ENCODE results near the gene GGN. TPM values are rescaled to one million over a fixed set of nuclear protein-coding genes. Genes with fewer than 3 reads are reported as not detected.

The GGN gene
- total and polyA plus RNA-seq, 9 of the 15 experiments (the other 6 are each of a cell fraction or from before 2014, with no cell fraction given) = 0.15 to 0.33 TPM; not detected in 7

DNA sequence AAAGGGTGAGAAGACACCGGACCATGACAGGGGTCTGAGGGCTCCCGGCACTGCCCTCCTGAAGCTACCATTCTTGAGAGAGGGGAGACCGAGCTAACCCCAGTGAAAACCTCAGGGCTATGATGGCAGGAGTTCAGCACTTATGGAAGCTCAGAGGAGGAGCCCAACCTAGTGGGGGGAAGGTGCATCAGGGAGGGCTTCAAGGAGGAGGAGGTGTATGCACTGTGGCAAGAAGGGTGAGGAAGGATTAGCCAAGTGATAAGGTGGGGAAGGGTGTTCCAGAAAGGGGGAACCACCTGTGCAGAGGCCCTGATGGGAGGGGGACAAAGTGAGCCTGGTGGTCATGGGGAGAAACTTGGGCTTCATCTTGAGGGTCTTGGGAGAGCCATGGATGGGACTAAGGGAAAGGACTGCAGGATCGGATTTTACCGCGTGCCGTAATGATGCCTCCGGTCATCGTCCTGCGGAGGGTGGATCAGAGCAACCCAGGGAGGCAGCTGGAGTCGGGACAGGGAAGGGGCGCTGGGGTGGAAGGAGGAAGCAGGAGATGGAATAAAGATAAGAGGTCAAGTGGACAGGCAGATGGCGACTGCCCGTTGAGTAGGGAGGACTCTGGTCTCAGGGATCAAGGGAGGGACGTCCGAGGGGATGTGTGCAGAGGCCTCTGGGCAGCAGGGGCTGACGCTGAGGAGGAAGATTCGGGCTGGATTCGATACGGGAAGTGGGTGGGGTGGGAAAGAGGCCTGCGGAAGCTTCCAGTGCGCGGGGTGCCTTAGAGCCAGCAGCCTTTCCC lies 26.8 kb downstream of the GGN start:
- Histone ChIP-seq H3K4me1 (replicated peaks in 1 of 2; ENCODE audit: control insufficient read depth in 2 of 2, insufficient read depth in 2 of 2, low read length in 2 of 2) (peaks cover 10 to 26% of the 10 kb centered on the region in 2 experiments; a peak in 4 of 5 replicates), H4K20me1 (replicated peaks; ENCODE audit: control insufficient read depth, insufficient read depth, low read length) (peaks cover 10% of the 10 kb centered on the region; the same call in 1 of the 2 replicates), H2AFZ (ENCODE audit: low read depth, low read length) (peak overlapping the region; percentile 98), H3K27me3 (ENCODE audit: control insufficient read depth in 2 of 2, insufficient read depth in 2 of 2, low read length in 2 of 2) (peaks cover 24 to 32% of the 10 kb centered on the region in 2 experiments), H3K9me1 (ENCODE audit: control insufficient read depth, insufficient read depth, low read length) (no peaks in the 10 kb centered on the region), H3K36me3 (ENCODE audit: control insufficient read depth, insufficient read depth, low read length) (no peaks in the 10 kb centered on the region), H3K4me3 (peak overlapping the region; percentile 64), H3K79me2 (ENCODE audit: control insufficient read depth, insufficient read depth, low read length) (no peaks in the 10 kb centered on the region), H3K4me2 (ENCODE audit: insufficient read depth, low read length) (peak overlapping the region; percentile 91), H3K27ac (ENCODE audit: extremely low read depth, low read depth, low read length) (no peak overlapping the region), H3K9ac (ENCODE audit: insufficient read depth in 1 of 2, low read depth in 2 of 2, low read length in 2 of 2) (peak overlapping the region in 1 of 2 experiments; percentile 88; a peak in 2 of 4 replicates), H3K9me3 (replicated peaks; ENCODE audit: control insufficient read depth, insufficient read depth, low read depth, low read length) (no peaks in the 10 kb centered on the region)
- 2% methylated on average over 19 of the region's 23 CpGs for whole genome bisulfite sequencing (ENCODE audit: insufficient coverage, low coverage, missing lambda C conversion rate)
- in situ Hi-C loops (cut with MboI) (no loop called here), intact Hi-C loops (cut with micrococcal nuclease) (no loop called here)
- POLR2A ChIA-PET = interaction anchor here (1.0 to 1.9 kb wide), 2 partner anchors 13 to 106 kb away, joined by 3 to 8 read pairs; partner anchors contain the start of gene PSMD8
- peak; percentile 4 for ATAC-seq
- no peak for FAIRE-seq
- DNase-seq (ENCODE audit: extremely low read depth in 1 of 4, low spot score in 3 of 4) = peak in 2 of 4 experiments; percentile 30 to 39
- BruUV-seq (replicated peaks) = no TSS peak
- CTCF ChIA-PET (ENCODE audit: low intra/inter-chr PET ratio) = no interaction called here
- TF ChIP-seq ZNF766 (CRISPR knock-in tag; conservative IDR thresholded peaks at IDR 0.05) = no peak
- no peak for TF ChIP-seq RHOXF2B (CRISPR knock-in tag; conservative IDR thresholded peaks at IDR 0.05)
- TF ChIP-seq SMARCA5 (IDR thresholded peaks at IDR 0.05) = 0 out of 2 replicates have a peak, but pooled peaks have one; percentile 23
- no peak for TF ChIP-seq ZNF778 (CRISPR knock-in tag; IDR thresholded peaks at IDR 0.05)
- 0 out of 2 replicates have a peak, but pooled peaks have one; percentile 21 for TF ChIP-seq HDAC2 (IDR thresholded peaks at IDR 0.05)
- peak in 1 of 2 experiments; percentile 61; a peak in 1 of 4 replicates for TF ChIP-seq SRF (CRISPR knock-in tag; IDR thresholded peaks at IDR 0.05)
- no peak for TF ChIP-seq ZBTB33 (CRISPR knock-in tag; IDR thresholded peaks at IDR 0.05)
- peak; percentile 34; the same call in 1 of the 2 replicates for TF ChIP-seq SMARCE1 (IDR thresholded peaks at IDR 0.05)
- TF ChIP-seq, protein P1, sequence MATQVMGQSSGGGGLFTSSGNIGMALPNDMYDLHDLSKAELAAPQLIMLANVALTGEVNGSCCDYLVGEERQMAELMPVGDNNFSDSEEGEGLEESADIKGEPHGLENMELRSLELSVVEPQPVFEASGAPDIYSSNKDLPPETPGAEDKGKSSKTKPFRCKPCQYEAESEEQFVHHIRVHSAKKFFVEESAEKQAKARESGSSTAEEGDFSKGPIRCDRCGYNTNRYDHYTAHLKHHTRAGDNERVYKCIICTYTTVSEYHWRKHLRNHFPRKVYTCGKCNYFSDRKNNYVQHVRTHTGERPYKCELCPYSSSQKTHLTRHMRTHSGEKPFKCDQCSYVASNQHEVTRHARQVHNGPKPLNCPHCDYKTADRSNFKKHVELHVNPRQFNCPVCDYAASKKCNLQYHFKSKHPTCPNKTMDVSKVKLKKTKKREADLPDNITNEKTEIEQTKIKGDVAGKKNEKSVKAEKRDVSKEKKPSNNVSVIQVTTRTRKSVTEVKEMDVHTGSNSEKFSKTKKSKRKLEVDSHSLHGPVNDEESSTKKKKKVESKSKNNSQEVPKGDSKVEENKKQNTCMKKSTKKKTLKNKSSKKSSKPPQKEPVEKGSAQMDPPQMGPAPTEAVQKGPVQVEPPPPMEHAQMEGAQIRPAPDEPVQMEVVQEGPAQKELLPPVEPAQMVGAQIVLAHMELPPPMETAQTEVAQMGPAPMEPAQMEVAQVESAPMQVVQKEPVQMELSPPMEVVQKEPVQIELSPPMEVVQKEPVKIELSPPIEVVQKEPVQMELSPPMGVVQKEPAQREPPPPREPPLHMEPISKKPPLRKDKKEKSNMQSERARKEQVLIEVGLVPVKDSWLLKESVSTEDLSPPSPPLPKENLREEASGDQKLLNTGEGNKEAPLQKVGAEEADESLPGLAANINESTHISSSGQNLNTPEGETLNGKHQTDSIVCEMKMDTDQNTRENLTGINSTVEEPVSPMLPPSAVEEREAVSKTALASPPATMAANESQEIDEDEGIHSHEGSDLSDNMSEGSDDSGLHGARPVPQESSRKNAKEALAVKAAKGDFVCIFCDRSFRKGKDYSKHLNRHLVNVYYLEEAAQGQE (IDR thresholded peaks at IDR 0.05; ENCODE audit: borderline replicate concordance) = 0 out of 2 replicates have a peak, but pooled peaks have one; percentile 3
- TF ChIP-seq, protein P1 (CRISPR knock-in tag; IDR thresholded peaks at IDR 0.05; ENCODE audit: low read depth) = no peak
- no peak for TF ChIP-seq MYC (IDR thresholded peaks at IDR 0.05; ENCODE audit: low read depth, low read length)
- TF ChIP-seq MYC (CRISPR knock-in tag; IDR thresholded peaks at IDR 0.05; ENCODE audit: borderline replicate concordance, low read depth) = no peak

Measured in K562 (cell line).